ENCODE data around the gene SORBS2. TPM values are rescaled to one million over a fixed set of nuclear protein-coding genes. Genes with fewer than 3 reads are reported as not detected.

The SORBS2 gene
- total and polyA plus RNA-seq, 2 donors (not counting 3 experiments of a cell fraction or from before 2014, with no cell fraction given), result 69.8 to 82.5 TPM

- ChIA-PET POLR2A (interaction anchor here (0.7 kb wide), 1 partner anchor 1460 kb away, joined by 7 read pairs; no protein-coding TSS in a partner anchor), CTCF (interaction anchor here (2.0 kb wide), 1 partner anchor 280 kb away, joined by 12 read pairs; no protein-coding TSS in a partner anchor)
- Histone ChIP-seq H3K79me2 (ENCODE audit: control insufficient read depth, insufficient read depth, low read length) (no peaks in the 10 kb centered on the region), H3K4me3 (replicated peaks in 1 of 3; ENCODE audit: insufficient read depth in 1 of 3, low read depth in 1 of 3, low read length in 3 of 3) (no peak overlapping the region), H2AFZ (ENCODE audit: low read depth, low read length) (no peak overlapping the region), H3K27me3 (ENCODE audit: control insufficient read depth in 2 of 2, insufficient read depth in 2 of 2, low read length in 2 of 2) (no peaks in the 10 kb centered on the region), H3K4me2 (ENCODE audit: insufficient read depth, low read length) (no peak overlapping the region), H3K9me1 (replicated peaks; ENCODE audit: control insufficient read depth, extremely low read depth, insufficient read depth, low read length) (no peaks in the 10 kb centered on the region), H3K36me3 (ENCODE audit: control insufficient read depth in 2 of 2, extremely low read depth in 1 of 2, insufficient read depth in 2 of 2, low read length in 2 of 2) (no peaks in the 10 kb centered on the region), H3K9me3 (replicated peaks; ENCODE audit: control insufficient read depth, insufficient read depth, low read length) (no peaks in the 10 kb centered on the region), H3K27ac (ENCODE audit: insufficient read depth, low read depth, low read length) (no peak overlapping the region), H3K4me1 (ENCODE audit: control insufficient read depth, extremely low read depth, insufficient read depth, low read length) (peaks cover 20% of the 10 kb centered on the region), H4K20me1 (replicated peaks; ENCODE audit: control insufficient read depth, extremely low read depth, insufficient read depth, low read length) (no peaks in the 10 kb centered on the region), H3K9ac (replicated peaks; ENCODE audit: extremely low read depth, insufficient read depth, low read length) (no peak overlapping the region)
- no TSS peak for BruUV-seq (replicated peaks)
- no peak for TF ChIP-seq MYC (IDR thresholded peaks at IDR 0.05; ENCODE audit: low read depth, low read length)
- TF ChIP-seq POLR2AphosphoS5 (IDR thresholded peaks at IDR 0.05; ENCODE audit: insufficient read depth, low read depth, low read length), result no peak
- TF ChIP-seq, protein P1, sequence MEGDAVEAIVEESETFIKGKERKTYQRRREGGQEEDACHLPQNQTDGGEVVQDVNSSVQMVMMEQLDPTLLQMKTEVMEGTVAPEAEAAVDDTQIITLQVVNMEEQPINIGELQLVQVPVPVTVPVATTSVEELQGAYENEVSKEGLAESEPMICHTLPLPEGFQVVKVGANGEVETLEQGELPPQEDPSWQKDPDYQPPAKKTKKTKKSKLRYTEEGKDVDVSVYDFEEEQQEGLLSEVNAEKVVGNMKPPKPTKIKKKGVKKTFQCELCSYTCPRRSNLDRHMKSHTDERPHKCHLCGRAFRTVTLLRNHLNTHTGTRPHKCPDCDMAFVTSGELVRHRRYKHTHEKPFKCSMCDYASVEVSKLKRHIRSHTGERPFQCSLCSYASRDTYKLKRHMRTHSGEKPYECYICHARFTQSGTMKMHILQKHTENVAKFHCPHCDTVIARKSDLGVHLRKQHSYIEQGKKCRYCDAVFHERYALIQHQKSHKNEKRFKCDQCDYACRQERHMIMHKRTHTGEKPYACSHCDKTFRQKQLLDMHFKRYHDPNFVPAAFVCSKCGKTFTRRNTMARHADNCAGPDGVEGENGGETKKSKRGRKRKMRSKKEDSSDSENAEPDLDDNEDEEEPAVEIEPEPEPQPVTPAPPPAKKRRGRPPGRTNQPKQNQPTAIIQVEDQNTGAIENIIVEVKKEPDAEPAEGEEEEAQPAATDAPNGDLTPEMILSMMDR (IDR thresholded peaks at IDR 0.05; ENCODE audit: extremely low read depth in 1 of 2, insufficient read depth in 1 of 2, low read depth in 1 of 2, low read length in 2 of 2), result no peak
- no peak for TF ChIP-seq EZH2 (IDR thresholded peaks at IDR 0.05; ENCODE audit: borderline replicate concordance, low read depth, low read length, severe bottlenecking)
- TF ChIP-seq POLR2A (IDR thresholded peaks at IDR 0.05; ENCODE audit: low read depth, low read length), result no peak
- no peak for TF ChIP-seq JUN (IDR thresholded peaks at IDR 0.05; ENCODE audit: borderline replicate concordance, insufficient read depth, insufficient read length, low read depth)
- TF ChIP-seq GATA2 (IDR thresholded peaks at IDR 0.05; ENCODE audit: insufficient read depth, insufficient read length, low read depth, low read length), result no peak
- no peak for TF ChIP-seq FOS (IDR thresholded peaks at IDR 0.05; ENCODE audit: borderline replicate concordance, insufficient read depth, low read length)
- no peak for TF ChIP-seq MAX (IDR thresholded peaks at IDR 0.05; ENCODE audit: insufficient read depth, insufficient read length)
- intact Hi-C loops (cut with micrococcal nuclease) (no loop called here), dilution Hi-C loops (cut with MboI; ENCODE audit: extremely low pct_ligation_motif_present, low sequenced_read_pairs) (no loop called here)
- FAIRE-seq, result no peak
- no peak for DNase-seq (ENCODE audit: low read depth, low spot score)
Measured at GRCh38 chr4:185741795-185742194, 70.2 kb downstream of the SORBS2 start.

Measured in endothelial cell of umbilical vein (primary cell).